HUES48 (cell line): ENCODE measurements around the gene S100P.

ENCODE experiments used
- H3K27ac ChIP-seq: one replicate; pipeline ENCODE4 v1.7.0; 2013; ENCODE audit warnings: low read depth, low read length, inconsistent platforms
- H3K27me3 ChIP-seq: 2 replicates; pipeline ENCODE4 v1.6.1; 2013; ENCODE audit warnings: mild to moderate bottlenecking, low read length; ENCODE audit not compliant: control insufficient read depth, insufficient read depth
- H3K36me3 ChIP-seq: 2 replicates; pipeline ENCODE4 v1.6.1; 2013; ENCODE audit warnings: low read length; ENCODE audit not compliant: control insufficient read depth, insufficient read depth
- H3K4me1 ChIP-seq: 2 replicates; pipeline ENCODE4 v1.6.1; 2013; ENCODE audit warnings: mild to moderate bottlenecking, low read length; ENCODE audit not compliant: control insufficient read depth, insufficient read depth
- H3K4me3 ChIP-seq: 2 replicates; pipeline ENCODE4 v1.5.1; 2013; ENCODE audit warnings: mild to moderate bottlenecking, low read depth, low read length
- H3K9ac ChIP-seq: 2 replicates; pipeline ENCODE4 v1.6.1; 2013; ENCODE audit warnings: mild to moderate bottlenecking, low read depth, low read length, moderate library complexity
- H3K9me3 ChIP-seq: 2 replicates; pipeline ENCODE4 v1.6.1; 2013; ENCODE audit warnings: low read length; ENCODE audit not compliant: control insufficient read depth, insufficient read depth

The S100P gene

DNA sequence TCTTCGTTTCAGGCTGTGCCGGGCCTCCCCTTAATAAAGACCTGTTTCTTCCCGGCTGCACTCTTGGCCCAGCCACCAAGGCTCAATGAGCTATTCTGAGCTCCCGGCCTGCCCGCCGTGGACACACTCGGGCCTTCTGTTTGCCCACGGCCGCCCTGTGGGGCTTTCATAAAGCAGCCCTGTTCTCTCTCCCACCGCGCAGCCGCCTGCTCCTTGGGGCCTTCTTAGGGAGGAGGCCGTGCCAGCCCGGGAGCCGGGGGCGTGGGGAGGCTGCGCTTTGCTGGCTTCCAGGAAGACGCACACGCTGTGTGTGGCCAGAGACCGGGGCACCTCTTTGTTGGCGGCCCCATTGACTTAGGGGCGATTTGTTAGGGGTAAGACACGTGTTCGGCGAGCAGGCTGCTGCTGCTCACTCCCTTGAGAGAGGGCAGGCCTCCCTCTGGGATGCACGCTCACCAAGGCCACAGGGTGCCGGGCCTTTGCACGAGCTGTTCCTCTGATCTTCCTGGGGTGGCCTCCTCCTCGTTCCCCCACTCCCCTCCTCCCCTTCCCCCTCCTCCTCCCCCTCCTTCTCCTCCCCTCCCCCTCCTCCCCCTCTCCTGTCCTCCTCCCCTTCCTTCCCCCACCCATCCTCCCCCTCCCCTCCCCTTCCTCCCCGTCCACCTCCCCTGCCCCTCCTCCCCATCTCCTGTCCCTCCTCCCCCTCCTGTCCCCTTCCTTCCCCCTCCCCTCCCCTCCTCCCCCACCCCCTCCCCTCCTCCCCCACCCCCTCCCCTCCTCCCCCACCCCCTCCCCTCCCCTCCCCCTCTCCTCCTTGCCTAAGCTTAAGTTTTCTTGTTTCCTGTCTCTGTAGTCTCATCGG lies 33.6 kb downstream of the S100P start:
- no peaks in the 10 kb centered on the region for H3K4me1 ChIP-seq
- H3K36me3 ChIP-seq, result no peaks in the 10 kb centered on the region
- no peak overlapping the region for H3K4me3 ChIP-seq
- no peaks in the 10 kb centered on the region for H3K9me3 ChIP-seq
- no peaks in the 10 kb centered on the region for H3K27me3 ChIP-seq
- H3K27ac ChIP-seq, result no peak overlapping the region
- H3K9ac ChIP-seq, result no peak overlapping the region

DNA sequence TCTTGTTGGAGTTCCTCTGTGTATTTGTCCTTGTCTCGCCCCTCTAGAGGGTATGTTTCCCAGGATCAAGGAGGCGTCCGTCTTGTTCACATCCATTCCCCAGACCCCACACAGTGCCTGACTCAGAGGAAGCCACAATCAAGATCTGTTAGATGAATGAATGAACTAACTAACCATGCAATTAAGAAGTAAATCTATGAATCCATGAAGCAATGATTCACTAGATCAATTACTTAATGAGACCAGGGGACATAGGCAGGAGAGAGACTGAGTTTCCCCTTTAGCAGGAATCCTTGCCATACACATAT lies 34.2 kb downstream of the S100P start:
- Histone ChIP-seq H3K4me3 (no peak overlapping the region), H3K9ac (no peak overlapping the region), H3K27me3 (no peaks in the 10 kb centered on the region), H3K27ac (no peak overlapping the region), H3K9me3 (no peaks in the 10 kb centered on the region), H3K36me3 (no peaks in the 10 kb centered on the region), H3K4me1 (no peaks in the 10 kb centered on the region)

DNA sequence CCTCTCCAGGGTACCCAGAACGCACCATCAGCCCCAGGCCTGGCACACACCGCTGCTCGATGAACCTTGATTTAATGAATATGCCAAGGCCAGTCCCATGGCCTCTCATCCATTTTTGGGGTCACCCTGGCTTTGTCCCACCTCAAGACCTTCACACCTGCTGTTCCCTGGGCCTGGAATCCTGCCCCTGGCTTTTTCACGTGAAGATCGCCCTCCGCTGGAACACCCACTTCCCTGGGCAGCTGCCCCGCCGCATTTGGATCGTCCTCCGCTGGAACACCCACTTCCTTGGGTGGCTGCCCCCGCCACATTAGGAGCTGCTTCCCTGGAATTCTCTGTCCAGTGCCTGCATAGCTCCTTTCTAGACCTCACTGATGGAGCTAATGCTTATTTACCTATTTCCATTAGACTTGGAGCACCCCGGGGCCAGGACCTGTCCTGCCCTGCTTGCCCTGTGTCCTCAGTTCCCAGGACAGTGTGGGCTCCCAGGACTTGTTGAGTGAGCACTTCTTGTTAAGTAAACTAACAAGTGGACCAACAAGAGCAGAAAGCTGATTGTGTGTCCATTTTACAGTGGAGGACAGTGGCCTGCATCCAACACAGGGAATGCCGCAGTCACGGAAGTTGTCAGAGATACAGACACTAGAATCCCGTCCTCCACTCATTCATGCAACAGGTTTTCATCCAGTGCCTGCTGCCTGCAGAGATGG lies 34.8 kb downstream of the S100P start:
- Histone ChIP-seq H3K27ac (no peak overlapping the region), H3K27me3 (no peaks in the 10 kb centered on the region), H3K9ac (no peak overlapping the region), H3K9me3 (no peaks in the 10 kb centered on the region), H3K4me3 (no peak overlapping the region), H3K4me1 (no peaks in the 10 kb centered on the region), H3K36me3 (no peaks in the 10 kb centered on the region)

DNA sequence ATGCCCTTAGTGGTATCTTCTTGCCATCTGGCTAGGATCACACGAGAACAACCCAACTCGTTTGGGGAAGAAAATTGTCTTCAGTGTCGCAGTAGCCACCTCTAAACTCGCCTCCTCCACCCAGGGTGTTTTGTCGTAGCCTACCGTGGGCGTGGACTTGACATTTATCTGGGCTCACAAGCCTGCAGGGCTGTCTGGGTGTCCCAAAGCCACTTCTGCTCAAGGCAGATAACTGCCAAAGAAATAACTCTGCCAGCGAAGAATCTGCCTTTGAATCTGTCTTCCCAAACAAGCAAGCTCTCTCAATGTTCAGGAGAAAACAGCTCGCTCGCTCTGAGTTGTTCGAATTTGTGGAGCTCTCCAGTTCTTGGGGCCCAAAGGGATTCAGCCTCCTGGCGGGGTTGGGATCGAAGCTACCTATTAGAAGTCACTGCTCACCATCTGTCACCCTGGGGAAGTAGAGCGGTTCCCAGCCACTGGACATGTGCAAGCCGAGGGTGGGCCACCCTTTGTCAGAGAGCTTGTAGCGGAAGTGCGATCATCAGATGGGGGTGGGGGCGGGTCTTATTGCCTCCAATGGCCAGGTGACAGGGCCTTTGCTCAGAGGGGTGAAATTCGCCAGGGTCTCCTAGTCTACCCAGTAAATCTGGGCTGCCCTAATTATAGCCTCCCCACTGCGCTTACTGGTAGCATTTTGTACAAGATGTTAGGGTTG lies 37.1 kb downstream of the S100P start:
- no peaks in the 10 kb centered on the region for H3K27me3 ChIP-seq
- H3K4me1 ChIP-seq, result no peaks in the 10 kb centered on the region
- no peak overlapping the region for H3K4me3 ChIP-seq
- no peak overlapping the region for H3K27ac ChIP-seq
- no peaks in the 10 kb centered on the region for H3K9me3 ChIP-seq
- H3K9ac ChIP-seq, result no peak overlapping the region
- no peaks in the 10 kb centered on the region for H3K36me3 ChIP-seq

DNA sequence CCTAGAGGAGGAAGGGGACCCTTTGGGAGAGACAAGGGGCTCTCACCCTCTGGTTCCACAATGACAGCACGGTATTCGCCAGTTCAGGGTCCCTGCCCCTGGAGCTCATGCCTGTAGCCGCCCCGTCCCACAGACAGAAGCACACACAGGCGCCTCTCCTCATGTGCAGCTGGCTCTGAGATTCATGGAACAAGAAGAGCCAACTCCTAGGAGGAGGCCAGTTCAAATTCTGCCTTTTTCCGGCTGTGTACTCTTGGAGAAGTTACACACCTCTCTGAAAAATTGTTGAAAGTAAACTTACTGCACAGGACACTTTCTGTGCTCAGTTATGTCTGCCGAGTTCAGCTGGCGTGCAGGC lies 37.6 kb downstream of the S100P start:
- no peak overlapping the region for H3K27ac ChIP-seq
- no peak overlapping the region for H3K9ac ChIP-seq
- no peaks in the 10 kb centered on the region for H3K4me1 ChIP-seq
- no peaks in the 10 kb centered on the region for H3K9me3 ChIP-seq
- no peak overlapping the region for H3K4me3 ChIP-seq
- no peaks in the 10 kb centered on the region for H3K27me3 ChIP-seq
- H3K36me3 ChIP-seq, result no peaks in the 10 kb centered on the region

DNA sequence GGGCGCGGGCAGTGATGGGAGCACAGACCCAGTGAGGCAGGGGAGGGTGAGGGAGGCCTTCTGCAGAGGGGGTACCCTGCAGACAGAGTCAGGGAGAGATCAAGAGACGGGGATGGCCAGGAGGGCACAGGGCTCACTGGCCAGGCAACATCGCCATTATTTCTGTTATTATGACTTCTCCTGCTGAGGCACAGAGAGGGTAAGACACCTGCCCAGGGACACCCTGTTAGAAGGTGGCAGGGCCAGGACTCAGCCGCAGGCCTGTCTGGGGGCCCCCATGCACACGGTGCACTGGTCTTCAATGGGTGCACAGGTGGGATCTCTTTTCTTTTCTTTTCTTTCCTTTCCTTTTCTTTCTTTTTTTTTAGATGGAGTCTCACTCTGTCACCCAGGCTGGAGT lies 38.1 kb downstream of the S100P start:
- Histone ChIP-seq H3K36me3 (no peaks in the 10 kb centered on the region), H3K27me3 (no peaks in the 10 kb centered on the region), H3K4me1 (no peaks in the 10 kb centered on the region), H3K4me3 (no peak overlapping the region), H3K9ac (no peak overlapping the region), H3K27ac (no peak overlapping the region), H3K9me3 (no peaks in the 10 kb centered on the region)

DNA sequence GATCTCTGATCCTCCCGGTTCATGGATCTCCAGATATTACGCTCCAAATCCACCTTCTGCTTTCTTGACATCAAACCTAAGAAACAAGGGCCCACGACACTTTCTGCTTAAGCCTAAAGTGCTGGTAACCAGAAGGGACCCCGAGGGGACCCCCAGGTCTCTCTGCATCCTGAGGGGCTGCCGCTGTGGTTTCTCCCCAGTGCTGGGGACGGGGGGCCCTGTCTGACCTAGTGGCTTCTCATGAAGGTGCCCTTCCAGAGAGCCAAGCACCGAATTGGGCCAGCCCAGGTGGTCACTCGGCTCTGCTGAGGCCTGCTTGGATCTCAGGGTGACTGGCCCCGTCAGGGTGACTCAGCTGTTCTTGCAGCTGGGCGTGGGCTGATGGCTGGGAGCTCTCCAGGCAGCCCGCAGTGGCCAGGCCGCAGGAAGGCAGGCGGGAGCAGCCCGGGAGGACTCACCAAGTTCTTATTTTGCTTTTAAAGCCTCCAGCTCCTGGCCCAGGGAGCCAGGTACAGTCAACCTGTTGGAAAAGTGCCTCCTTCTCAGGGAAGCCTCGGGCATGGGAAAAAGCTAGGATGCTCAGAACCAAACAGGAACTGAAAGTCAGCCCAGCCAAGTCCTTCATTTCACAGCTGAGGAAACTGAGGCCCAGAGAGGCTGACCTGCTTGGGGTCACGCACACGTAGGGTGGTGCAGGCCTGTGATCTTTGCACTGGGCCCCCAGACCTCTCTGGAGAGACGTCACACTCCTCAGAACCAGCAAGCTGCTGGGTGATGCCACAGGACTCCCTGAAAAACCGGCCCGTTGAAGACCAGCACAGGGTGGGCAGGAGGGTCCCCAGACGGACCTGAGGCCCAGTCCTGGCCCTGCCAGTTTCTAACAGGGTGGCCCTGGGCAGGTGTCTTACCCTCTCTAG lies 39.0 kb downstream of the S100P start:
- Histone ChIP-seq H3K27me3 (no peaks in the 10 kb centered on the region), H3K9ac (no peak overlapping the region), H3K9me3 (no peaks in the 10 kb centered on the region), H3K27ac (no peak overlapping the region), H3K36me3 (no peaks in the 10 kb centered on the region), H3K4me1 (no peaks in the 10 kb centered on the region), H3K4me3 (no peak overlapping the region)

DNA sequence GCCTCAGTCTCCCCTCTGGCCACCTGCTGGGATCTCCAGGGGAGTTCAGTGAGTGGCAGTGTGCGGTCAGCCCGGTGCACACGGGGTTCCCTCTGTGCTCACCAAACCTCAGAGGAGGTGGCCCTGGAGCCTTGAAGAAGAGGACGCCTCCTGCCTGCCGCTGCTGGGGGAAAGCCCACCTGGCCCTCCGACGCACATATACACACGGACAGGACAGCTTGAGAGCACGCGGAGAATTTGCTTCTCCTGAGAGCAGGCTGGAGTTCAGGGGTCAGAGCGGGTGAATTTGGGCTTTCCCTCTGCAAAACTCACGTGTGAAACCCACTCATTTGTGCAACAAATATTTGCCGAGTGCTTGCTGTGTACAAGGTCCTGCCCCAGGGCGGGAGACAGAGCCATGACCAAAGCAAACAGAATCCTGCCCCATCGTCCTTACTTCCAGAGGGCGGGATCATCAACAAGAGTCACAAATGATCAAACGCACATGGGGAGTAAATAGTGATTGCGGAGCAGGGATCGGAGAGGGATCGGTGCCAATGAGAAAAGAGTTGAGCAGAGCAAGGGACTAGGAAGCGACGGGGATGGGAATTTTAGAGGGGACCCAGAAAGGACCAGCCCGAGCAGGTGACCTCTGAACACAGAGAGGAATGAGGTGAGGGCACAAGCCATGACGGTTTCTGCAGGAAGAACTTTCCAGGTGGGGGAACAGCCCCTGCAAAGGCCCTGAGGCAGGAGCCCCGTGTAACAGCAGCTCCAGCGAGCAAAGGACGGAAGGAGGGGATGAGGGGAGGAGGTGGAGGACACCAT lies 39.9 kb downstream of the S100P start:
- no peak overlapping the region for H3K9ac ChIP-seq
- no peaks in the 10 kb centered on the region for H3K27me3 ChIP-seq
- no peaks in the 10 kb centered on the region for H3K9me3 ChIP-seq
- H3K4me3 ChIP-seq, result no peak overlapping the region
- H3K27ac ChIP-seq, result no peak overlapping the region
- H3K36me3 ChIP-seq, result no peaks in the 10 kb centered on the region
- no peaks in the 10 kb centered on the region for H3K4me1 ChIP-seq

DNA sequence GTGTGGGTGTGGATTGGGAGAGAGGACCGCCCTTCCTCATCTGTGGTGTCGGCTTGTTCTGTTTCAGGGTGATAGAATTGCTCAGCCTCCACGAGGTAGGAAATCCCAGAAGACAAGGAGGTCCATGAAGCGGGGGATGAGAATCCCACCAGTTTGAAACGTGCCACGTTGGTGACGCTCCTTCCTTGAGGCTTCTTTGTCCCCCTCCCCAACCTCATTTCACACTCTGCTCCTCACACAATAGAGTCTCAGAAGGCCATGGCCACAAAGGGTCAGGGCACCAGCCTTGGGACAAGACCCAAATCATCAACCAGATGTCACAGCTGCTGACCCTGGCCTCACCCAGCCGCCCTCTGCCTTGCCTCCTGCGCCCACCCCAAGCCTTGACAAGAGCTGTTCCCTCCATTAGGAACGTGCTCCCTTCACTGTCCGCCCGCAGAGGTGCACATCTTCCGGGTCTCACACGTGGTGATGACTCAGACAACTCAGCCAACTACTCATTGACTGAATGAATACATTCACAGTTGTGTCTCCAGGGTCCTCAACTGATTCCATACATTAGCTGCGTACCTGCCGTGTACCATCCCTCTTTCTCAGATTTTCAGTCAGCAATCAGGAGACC lies 40.6 kb downstream of the S100P start:
- Histone ChIP-seq H3K4me1 (no peaks in the 10 kb centered on the region), H3K27ac (no peak overlapping the region)

DNA sequence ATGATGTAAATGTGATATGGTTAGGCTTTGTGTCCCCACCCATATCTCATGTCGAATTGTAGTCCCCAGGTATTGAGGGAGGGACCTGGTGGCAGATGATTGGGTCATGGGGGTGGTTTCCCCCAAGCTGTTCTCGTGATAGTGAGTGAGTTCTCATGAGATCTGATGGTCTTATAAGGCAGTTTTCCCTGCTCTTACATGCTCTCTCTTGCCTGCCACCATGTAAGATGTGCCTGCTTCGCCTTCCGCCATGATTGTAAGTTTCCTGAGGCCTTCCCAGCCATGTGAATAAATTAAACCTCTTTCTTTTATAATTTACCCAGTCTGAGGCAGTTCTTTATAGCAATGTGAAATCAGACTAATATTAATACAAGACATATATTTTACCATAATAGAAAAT lies 46.2 kb downstream of the S100P start:
- no peaks in the 10 kb centered on the region for H3K27me3 ChIP-seq
- no peak overlapping the region for H3K9ac ChIP-seq
- H3K36me3 ChIP-seq, result no peaks in the 10 kb centered on the region
- H3K9me3 ChIP-seq, result no peaks in the 10 kb centered on the region; the same call in 1 of the 2 replicates
- H3K4me3 ChIP-seq, result no peak overlapping the region
- no peak overlapping the region for H3K27ac ChIP-seq
- H3K4me1 ChIP-seq, result no peaks in the 10 kb centered on the region

More for the DNA sequence above, 40.6 kb downstream of the S100P start:
- Histone ChIP-seq H3K4me3 (no peak overlapping the region), H3K36me3 (no peaks in the 10 kb centered on the region), H3K9me3 (no peaks in the 10 kb centered on the region), H3K27me3 (no peaks in the 10 kb centered on the region), H3K9ac (no peak overlapping the region)
